M059J (cell line): Measurements from ENCODE around the gene PLA2G2D. TPM values are rescaled to one million over a fixed set of nuclear protein-coding genes. Genes with fewer than 3 reads are reported as not detected.
A peak's percentile ranks its signal among the peaks of the same experiment; 100 is the strongest.

ENCODE experiments used
- DNase-seq: peaks from one replicate; pipeline ENCODE4 v3.0.0-alpha.2; 2012; ENCODE audit warnings: low read depth
- total RNA-seq: library from RNA; depleted of rRNA; stranded (reverse); fragments of >200 nt; shearing (Covaris generic); gene quantifications from 2 replicates; pipeline ENCODE4 v1.2.3, GENCODE V29; 2014; rRNA removed

PLA2G2D gene, protein sequence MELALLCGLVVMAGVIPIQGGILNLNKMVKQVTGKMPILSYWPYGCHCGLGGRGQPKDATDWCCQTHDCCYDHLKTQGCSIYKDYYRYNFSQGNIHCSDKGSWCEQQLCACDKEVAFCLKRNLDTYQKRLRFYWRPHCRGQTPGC
- total RNA-seq = not detected in 2 replicates

DNA sequence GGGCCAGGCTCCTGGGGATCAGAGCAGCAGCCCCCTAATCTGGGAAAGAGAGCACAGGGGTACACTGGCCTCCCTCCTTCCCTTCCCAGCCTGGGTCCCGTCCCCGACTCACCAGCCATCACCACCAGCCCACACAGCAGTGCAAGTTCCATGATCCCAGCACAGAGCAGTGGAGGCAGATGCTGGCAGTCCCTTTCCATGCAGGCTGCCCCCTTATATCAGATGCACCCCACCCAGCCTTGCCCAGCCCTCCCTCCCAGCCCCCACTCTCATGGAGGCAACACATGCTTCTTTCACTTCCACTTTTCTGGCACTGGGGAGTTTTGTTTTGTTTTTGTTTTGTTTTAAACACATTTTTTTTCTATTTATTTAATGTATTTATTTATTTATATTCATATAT lies at the start of gene PLA2G2D:
PLA2G2D (minus strand) TSS at position 190 of the 400 bp plus-strand sequence; CDS start at position 152, 38 bp downstream.
- no peak for DNase-seq

DNA sequence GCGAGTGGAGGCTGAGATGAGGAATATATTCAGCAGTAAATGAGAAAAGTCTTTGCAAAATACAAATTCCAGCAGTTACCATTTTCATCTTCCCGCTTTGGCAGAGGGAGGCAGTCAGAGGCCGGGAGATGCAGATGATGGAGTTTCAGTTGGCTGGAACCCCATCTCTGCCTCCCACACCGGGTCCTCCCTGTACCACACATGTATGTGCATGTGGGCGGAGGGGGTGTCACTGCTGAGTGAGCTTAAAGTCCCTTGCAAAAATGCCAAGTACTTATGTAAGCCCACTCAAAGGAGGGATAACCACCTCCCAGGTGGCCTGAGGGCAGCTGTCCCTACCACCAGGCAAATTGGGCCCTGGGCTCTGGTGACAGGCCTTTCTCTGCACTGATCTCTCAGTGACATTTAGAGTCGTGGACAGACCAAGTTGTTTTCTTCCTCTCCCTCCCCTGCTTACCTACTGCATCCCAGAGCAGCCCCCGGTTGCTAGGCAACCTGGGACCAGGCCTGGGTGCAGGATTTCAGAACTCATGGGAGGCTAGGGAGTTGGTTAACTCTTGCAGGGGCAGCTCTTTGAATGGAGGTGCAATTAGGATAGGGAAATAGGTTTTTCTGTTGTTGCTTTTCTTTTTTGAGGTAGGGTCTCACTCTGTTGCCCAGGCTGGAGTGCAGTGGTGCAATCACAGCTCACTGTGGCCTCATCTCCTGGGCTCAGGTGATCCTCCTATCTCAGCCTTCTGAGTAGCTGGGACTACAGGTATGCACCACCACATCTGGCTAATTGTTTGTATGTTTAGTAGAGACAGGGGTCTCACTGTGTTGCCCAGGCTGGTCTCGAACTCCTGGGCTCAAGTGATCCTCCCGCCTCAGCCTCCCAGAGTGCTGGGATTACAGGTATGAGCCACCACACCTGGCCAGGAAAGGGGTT lies 49.5 kb upstream of the PLA2G2D start:
- no peak for DNase-seq

DNA sequence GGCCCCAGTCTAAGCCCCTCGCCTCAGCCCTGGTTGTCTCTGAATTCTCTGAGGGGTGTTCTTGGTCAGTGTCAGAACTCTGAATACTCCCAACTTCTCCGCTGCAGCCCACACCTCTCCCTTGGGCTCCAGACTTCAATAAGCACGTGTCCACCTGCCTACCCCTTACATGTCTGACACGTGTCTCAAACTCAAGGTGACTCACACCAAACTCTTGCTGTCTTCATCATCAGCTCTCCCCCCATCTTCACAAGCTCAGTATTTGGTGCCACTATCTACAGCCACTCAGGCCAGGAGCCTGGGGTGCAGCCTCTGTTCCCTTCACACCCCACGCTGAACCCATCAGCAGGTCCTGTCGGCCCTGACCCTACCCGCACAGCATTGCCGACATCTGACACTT lies 47.8 kb upstream of the PLA2G2D start:
- DNase-seq = no peak

DNA sequence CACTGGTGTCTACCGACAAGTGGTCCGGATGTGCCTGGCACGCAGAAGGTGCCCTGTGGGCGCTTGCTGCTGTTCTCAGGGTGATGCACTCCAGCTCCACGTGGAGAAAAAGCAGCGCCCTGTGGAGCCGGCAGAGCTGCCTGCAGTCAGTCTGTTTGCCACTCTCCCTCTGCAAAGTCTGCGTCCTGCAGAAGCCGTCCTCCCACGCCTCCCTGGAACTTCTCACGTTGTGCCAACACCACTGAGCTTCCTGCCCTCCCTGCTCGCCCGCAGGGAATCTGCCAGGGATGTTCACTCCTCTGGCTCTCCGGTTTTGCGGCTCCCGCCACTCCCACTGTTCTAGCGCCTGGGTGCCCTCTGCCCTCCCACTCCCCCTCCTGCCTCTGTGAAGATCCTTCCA lies 46.7 kb upstream of the PLA2G2D start:
- no peak for DNase-seq

DNA sequence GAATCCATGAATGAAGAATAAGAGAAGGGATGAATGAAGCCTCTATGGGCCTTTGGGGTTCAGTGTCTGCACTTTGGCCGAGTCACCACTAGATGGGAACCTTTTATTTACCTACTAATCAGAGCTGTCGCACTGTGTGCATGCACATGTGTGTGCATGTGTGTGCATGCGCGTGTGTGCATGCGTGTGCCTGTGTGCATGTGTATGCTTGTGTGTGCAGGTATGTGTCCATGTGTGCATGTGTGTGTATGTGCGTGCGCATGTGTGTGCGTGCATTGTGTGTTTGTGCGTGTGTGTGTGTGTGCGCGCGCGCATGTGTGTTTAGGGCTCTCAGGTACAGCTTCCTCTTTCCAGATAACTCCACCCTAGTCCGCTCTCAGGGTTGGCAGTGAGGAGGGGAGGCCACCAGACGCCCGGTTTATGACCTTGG lies 46.2 kb upstream of the PLA2G2D start:
- peak; percentile 15 for DNase-seq

DNA sequence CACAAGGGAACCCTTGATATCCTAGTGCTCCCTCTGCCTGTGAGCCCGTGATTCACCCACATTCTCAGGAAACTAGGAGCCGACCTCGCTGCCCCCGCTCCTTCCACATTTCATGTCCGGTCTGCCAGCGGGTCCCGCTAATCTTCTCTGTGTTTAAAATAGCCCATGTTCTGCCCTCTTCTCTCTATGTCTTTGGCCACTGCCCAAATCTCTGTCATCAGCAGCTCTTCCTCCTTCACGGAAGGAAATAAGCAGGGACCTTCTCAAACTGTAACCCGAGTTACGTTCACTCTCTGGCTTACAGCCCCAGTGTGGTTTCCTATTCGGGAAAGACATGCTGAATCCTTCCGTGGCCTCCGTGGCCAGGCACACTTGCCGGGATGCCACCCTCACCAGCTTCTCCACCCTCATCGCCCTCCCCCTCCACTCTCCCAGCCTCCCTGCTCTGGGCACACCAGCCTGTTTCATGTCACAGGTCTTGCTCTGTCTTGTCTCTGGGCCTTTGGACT lies 45.4 kb upstream of the PLA2G2D start:
- DNase-seq = peak; percentile 21

DNA sequence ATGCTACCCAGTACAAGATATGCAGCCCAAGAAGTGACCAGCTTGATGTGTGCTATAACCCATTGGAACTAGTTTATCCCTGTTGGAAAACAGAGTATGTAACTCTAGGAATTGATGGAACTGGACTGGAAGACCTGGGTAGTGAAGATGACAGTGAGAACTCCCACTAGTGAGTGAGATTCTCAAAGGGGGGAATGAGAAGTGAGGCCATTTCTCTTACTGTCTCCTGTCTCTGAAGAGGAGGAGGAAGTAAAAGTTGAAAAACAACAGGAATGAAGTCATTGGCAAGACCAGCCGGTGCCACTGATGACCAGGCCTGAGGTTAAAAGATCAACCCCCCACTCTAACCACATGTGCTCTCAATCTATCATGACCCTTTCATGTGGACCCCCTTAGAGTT lies 40.7 kb upstream of the PLA2G2D start:
- no peak for DNase-seq

DNA sequence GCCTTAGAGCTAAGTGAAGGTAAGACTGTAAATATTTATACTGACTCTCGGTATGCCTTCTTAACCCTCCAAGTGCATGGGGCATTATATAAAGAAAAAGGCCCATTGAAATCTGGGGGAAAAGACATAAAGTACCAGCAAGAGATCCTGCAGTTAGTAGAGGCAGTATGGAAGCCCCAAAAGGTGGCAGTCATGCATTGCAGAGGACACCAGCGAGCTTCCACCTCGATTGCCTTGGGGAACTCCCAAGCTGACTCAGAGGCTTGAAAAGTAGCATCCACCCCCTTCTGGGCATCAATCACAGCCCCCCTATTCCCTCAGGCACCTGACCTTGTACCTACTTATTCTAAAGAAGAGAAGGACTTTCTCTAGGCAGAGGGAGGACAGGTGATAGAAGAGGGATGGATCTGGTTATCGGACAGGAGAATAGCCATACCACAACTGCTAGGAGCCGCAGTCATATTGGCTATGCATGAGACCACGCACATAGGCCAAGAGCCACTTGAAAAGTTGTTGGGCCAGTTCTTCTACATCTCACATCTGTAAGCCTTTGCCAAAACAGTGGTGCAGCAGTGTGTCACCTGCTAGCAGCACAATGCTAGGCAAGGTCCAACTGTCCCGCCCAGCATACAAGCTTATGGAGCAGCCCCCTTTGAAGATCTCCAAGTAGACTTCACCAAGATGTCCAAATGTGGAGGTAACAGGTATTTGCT lies 39.2 kb upstream of the PLA2G2D start:
- no peak for DNase-seq

DNA sequence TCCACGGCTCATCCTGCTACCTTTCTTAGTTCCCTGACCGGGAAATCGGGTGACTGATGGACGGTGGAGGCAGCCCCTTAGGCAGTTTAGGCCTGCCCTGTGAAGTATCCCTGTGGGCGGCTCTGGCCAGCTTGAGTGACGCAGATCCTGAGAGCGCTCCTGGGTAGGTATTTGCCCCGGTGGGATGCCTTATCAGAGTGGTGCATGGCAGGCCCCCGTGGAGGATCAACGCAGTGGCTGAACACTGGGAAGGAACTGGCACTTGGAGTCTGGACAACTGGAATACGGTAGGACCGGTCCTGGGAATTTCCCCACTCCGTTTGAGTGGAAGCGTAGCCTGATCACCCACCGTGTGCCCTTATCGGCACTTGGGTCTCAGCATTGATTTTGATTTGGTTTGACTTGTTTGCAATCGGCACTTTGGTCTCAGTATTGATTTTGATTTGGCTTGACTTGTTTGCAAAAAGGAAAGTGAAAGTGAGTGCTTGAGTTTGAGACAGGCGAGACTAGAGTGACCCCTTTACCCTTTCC lies 35.0 kb upstream of the PLA2G2D start:
- no peak for DNase-seq

DNA sequence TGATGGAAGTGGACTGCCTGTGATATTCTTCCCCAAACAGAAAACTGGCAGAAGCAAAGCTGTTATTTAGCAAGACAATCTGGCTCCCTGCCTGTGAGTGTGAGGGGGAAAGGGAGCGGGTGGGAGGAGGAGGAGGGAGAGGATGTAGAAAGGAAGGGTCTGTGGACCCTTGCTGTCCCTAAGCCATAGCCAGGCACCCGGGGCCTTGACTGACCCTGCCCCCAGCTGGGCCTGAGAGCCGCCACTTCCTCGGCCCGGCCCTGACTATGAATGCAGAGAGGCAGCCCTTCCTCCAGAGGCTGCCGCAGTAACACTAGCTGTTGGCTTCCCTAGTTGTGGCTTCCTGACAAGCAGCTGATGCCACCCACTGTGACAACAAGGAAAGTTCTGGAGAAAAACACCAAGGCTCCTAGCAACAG lies 33.7 kb upstream of the PLA2G2D start:
- DNase-seq = peak; percentile 26

DNA sequence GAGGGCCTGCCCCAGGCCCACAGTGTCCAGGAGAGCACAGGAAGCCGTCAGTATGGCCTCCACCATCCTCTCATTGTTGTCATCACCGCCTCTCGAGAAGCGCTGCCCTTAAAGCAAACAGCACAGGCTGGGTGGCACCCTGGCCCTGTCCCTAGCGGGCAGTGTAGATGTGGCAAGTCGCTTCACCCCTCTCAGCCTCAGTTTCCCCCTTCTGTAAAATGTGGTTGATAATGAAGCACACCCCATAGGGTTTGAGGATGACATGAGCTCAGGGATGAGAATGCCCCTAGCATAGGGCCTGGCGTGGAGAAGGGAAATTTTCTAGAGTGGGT lies 33.2 kb upstream of the PLA2G2D start:
- DNase-seq = no peak

DNA sequence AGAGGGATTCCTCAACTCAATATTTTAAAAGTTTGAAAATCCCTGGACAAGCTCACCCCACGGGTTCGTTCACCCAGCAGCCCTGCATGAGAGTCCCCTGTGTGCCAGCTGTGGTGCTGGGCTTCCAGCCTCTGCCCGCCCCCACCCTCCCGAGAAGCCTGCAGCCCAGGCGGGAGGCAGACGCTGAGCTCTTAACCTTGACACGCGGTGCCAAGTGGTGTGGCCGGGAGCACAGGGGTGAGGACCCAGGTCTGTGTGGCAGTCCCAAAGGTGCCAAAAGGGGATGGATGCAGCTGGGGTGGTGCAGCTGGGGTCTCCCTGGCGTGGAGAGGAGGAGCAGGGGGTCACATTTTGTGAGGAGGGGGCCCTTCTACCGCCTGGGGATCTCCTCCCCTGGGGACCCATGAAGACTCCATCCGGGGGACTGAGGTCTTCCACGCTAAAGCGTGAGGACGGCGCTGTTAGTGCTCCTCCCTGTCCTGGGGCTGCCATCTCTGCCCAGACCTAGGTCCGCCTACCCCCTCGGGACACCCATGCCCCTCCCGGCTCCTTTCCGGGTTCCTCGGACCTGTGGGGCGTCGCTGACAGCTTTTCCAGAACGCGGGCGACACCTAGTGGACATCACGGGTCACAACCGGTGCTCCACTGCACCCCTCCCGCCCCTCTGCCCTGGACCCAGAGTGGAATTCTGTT lies 32.7 kb upstream of the PLA2G2D start:
- peak; percentile 74 for DNase-seq

DNA sequence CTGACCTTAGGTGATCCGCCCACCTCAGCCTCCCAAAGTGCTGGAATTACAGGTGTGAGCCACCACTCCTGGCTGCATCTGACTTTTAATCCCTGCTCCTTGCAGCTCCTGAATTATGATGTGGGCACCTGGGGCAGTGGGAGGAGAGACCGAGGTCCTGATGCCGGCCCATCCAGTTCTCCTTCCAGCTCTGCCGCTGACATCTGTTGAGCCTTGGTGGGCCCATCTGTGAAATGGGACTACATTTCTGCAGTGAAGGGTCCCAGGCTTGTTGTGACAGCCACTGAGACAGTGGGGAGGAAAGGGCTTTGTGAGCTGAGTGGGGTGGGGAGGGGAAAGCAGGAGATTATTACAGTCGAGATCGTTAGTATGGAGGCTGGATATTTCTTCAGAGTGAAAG lies 31.6 kb upstream of the PLA2G2D start:
- DNase-seq = no peak

DNA sequence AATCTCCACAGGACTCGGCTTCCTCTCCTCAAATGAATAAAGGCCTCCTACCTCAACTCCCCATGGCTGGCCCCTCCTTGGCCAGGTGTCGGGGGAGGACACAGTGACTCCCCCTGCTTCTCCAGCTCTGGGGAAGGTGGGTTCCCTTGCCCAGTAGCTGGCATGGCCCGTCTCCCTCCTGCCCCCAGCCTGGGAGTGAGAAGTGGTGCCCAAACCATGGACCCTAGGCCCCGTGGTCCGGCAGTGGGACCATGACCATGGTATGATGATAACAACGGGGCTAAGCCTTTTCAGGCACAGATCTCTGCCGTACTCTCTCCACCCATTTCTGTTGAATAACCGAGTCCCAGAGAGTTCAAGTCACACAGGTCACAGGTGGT lies 31.0 kb upstream of the PLA2G2D start:
- no peak for DNase-seq

DNA sequence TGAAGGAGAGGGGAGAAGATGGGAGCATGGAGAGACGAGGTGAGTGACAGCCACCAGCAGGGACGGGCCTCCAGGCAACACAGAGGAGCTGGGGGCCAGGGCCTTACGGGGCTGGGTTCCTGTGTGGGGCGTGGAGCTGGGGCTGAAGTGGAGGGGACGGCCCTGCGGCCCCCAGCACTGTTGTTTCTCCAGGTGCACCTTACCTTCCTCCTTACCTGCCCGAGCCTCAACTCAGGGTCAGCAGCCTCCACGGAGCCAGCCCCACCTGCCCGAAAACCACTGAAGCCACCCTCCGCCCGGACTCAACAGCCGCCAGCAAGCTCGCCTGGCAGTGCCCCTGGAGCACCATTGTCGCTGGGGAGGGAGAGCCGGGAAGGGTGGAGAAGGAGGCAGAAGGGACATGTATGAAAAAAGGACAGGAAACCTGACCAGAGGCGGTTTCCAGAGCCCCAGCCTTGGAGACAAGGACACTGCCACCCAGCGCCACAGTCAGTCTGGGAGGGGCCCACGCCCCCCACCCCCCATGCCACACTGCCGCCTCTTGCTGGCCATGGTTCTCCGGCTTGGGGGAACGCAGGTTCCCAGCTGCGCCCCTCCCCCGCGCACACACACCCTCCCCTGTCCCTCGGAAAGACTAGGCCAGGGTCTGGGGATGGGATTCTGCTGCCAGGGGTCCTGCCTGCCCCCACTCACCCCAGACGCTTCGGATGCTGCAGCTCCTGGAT lies 30.4 kb upstream of the PLA2G2D start:
- no peak for DNase-seq

DNA sequence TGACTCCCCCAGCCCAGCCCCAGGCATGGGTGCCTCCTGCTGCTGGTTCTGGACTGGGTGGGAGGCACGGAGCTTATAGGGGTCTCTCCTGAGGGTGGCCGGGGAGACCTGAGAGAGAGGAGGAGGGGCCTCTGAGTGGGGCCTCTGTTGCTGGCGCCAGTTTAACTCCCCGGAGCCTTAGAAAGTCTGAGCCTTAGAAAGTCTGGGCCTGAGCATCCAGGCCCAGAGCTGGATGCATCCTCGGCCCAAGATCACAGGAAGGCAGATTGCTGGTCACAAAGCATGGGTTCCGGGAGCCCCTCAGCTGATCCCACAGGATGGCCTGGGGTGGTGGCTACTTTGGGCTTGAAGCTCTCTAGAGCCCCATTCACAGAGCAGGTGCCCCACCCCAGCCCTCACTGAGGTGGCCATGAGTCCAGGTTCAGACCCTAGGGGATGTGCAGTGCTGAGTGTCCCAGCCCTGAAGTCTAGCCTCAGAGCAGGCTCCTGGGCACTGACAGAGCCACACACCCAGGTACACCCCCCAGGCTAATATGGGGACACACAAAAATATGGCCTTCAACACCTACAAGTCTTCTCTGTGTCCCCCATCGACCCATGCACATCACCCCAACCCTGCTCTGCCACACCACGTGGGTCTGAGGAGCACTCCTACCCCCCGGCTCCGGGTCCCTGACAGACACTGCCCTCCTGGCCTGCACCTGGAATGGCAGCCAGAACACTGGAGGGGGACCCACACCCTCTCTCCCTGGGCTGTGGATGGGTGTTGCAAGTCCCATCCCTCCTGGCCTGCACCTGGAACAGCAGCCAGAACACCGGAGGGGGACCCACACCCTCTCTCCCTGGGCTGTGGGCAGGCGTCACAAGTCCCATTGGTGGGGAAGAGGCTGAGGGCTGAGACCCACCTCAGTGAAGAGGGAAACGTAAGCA lies 29.5 kb upstream of the PLA2G2D start:
- no peak for DNase-seq

DNA sequence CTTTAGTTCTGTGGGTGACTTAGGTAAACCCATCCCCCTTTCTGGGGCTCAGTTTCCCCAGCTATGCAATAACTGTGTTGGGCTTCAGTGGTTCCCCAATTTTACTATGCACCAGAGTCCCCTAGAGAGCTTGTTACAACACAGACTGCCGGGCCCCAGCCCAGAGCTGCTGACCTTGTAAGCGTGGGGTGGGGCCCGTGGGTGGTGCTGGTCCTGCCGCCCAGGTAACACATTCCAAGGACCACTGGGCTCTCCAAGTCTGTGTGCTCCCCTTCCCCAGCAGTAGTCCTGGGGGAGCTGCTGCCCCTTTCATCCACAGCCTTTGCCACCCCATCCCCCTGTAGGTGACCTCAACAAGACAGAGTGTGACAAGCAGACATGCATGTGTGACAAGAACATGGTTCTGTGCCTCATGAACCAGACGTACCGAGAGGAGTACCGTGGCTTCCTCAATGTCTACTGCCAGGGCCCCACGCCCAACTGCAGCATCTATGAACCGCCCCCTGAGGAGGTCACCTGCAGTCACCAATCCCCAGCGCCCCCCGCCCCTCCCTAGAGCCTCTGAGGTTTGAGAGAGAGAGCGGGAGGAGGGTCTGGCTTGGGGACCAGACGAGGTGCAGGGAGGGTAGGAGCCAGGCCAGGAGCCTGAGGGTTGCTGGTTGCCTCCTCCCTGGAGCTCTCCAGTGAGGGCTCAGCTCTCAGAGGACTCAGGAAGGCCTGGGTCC lies 28.7 kb upstream of the PLA2G2D start:
- no peak for DNase-seq

DNA sequence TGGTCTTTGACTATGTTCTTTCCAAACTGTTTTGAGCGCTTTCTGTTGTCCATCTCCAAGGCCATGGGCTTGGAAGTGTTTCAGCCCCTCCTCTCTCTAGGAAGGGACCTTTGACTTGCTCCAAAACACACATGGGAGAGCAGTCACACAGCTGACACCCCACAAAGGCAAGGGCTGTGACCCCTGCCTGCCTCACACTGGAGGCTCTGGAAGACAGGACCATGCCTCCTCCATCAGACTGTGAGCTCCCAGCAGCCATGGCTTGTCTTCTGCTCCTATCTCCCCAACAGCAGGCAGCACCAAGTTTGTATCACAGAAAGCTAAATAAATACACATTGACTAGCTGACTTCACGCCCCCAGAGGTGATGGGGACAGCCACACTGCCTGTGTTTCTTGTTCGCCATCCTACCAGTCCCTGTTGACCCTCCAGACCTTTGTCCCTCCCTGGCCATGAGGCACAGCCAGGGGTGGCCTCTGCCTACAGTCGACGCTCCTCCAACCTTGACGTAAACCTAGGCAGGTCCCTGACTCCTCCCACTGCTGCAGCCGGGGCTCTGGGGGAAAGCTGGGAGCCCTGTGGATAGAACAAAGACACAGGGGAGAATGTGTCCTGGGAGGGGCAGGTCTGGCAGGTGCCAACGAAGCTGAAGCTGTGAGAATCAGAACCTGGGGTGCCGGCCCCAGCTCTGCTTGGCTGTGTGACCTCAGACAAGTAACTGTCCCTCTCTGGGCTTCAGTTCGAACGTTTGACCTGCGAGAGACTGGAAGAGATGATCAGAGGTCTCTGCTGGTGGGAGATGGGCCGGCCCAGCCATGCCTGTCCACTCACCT lies 24.6 kb upstream of the PLA2G2D start:
- DNase-seq = no peak
